HEK293 (cell line): ENCODE results near the gene ZNF117.

ENCODE experiments used
- CTCF ChIA-PET: fragments of 350-600 bp; formaldehyde crosslinking; extraction: SDS; loops from one replicate; lab custom pipeline; 2021; ENCODE audit warnings: antibody characterized with exemption; lab: Yijun Ruan, JAX
- POLR2A ChIA-PET: fragments of 300-600 bp; formaldehyde crosslinking; extraction: SDS; loops from one replicate; lab custom pipeline; 2020; ENCODE audit warnings: antibody characterized with exemption, inconsistent platforms; lab: Yijun Ruan, JAX
- H3K27ac ChIP-seq: fragments of 200-500 bp; sonication (Bioruptor generic); 2 replicates; pipeline ENCODE4 v1.5.1; 2014; ENCODE audit warnings: low read depth, low read length, control low read depth, inconsistent platforms; ENCODE audit errors: extremely low read depth
- H3K36me3 ChIP-seq, 2 experiments: fragments of 200-500 bp in 1 of 2; sonication (Bioruptor generic) in 1 of 2; 1 replicate in 1 of 2; 2 replicates in 1 of 2; pipeline ENCODE4 v1.5.1; 2014 to 2017; ENCODE audit warnings: inconsistent platforms in 2 of 2, low read length in 2 of 2; ENCODE audit not compliant: control insufficient read depth in 2 of 2, insufficient read depth in 1 of 2
- H3K4me1 ChIP-seq: fragments of 200-500 bp; sonication (Bioruptor generic); 2 replicates; pipeline ENCODE4 v1.5.1; 2014; ENCODE audit warnings: mild to moderate bottlenecking, low read length, inconsistent platforms; ENCODE audit not compliant: control insufficient read depth, insufficient read depth
- H3K4me3 ChIP-seq: 2 replicates; pipeline ENCODE4 v1.5.1; 2011; ENCODE audit warnings: low read depth, mild to moderate bottlenecking, control low read depth, low read length, moderate library complexity
- H3K9me3 ChIP-seq: fragments of 200-500 bp; sonication (Bioruptor generic); 2 replicates; pipeline ENCODE4 v1.5.1; 2014; ENCODE audit warnings: low read depth, low read length, inconsistent platforms; ENCODE audit not compliant: control insufficient read depth, insufficient read depth
- GLI4 ChIP-seq: fragments of 450-650 bp; formaldehyde crosslinking; IDR thresholded peaks from 2 replicates; pipeline ENCODE4 v1.5.1; 2016; ENCODE audit warnings: missing biosample characterization, missing genetic modification characterization
- MZF1 ChIP-seq: fragments of 450-650 bp; formaldehyde crosslinking; IDR thresholded peaks from 2 replicates; pipeline ENCODE4 v1.5.1; 2017; ENCODE audit warnings: missing biosample characterization, missing genetic modification characterization, borderline replicate concordance
- REPIN1 ChIP-seq: fragments of 450-650 bp; formaldehyde crosslinking; IDR thresholded peaks from 2 replicates; pipeline ENCODE4 v1.5.1; 2017; ENCODE audit warnings: missing biosample characterization, missing genetic modification characterization, low read depth
- ZBTB8A ChIP-seq: fragments of 450-650 bp; formaldehyde crosslinking; IDR thresholded peaks from 2 replicates; pipeline ENCODE4 v1.5.1; 2016; ENCODE audit warnings: missing biosample characterization, missing genetic modification characterization
- ZFHX2 ChIP-seq: fragments of 450-650 bp; formaldehyde crosslinking; conservative IDR thresholded peaks from 2 replicates; pipeline ENCODE4 v1.5.1; 2016; ENCODE audit warnings: missing biosample characterization, missing genetic modification characterization
- ZFP37 ChIP-seq: fragments of 450-650 bp; formaldehyde crosslinking; IDR thresholded peaks from 2 replicates; pipeline ENCODE4 v1.5.1; 2016; ENCODE audit warnings: missing biosample characterization, missing genetic modification characterization
- ZNF114 ChIP-seq: fragments of 450-650 bp; formaldehyde crosslinking; IDR thresholded peaks from 2 replicates; pipeline ENCODE4 v1.5.0; 2017; ENCODE audit warnings: missing biosample characterization, missing genetic modification characterization
- ZNF140 ChIP-seq: fragments of 450-650 bp; formaldehyde crosslinking; IDR thresholded peaks from 2 replicates; pipeline ENCODE4 v1.5.1; 2016; ENCODE audit warnings: missing biosample characterization, missing genetic modification characterization
- ZNF146 ChIP-seq: fragments of 450-650 bp; formaldehyde crosslinking; IDR thresholded peaks from 2 replicates; pipeline ENCODE4 v1.5.1; 2016; ENCODE audit warnings: missing biosample characterization, missing genetic modification characterization
- ZNF157 ChIP-seq: fragments of 450-650 bp; formaldehyde crosslinking; IDR thresholded peaks from 2 replicates; pipeline ENCODE4 v1.5.1; 2016; ENCODE audit warnings: missing biosample characterization, missing genetic modification characterization
- ZNF18 ChIP-seq: fragments of 450-650 bp; formaldehyde crosslinking; IDR thresholded peaks from 2 replicates; pipeline ENCODE4 v1.5.1; 2016; ENCODE audit warnings: missing biosample characterization, missing genetic modification characterization
- ZNF302 ChIP-seq: fragments of 450-650 bp; formaldehyde crosslinking; IDR thresholded peaks from 2 replicates; pipeline ENCODE4 v1.5.1; 2016; ENCODE audit warnings: missing biosample characterization, missing genetic modification characterization, low read depth
- ZNF48 ChIP-seq: fragments of 450-650 bp; formaldehyde crosslinking; IDR thresholded peaks from 2 replicates; pipeline ENCODE4 v1.5.1; 2016; ENCODE audit warnings: missing biosample characterization, missing genetic modification characterization
- ZNF514 ChIP-seq: fragments of 450-650 bp; formaldehyde crosslinking; IDR thresholded peaks from 2 replicates; pipeline ENCODE4 v1.5.1; 2016; ENCODE audit warnings: missing biosample characterization, missing genetic modification characterization
- ZNF518A ChIP-seq: fragments of 450-650 bp; formaldehyde crosslinking; conservative IDR thresholded peaks from 2 replicates; pipeline ENCODE4 v1.5.1; 2016; ENCODE audit warnings: low read depth, missing biosample characterization, missing genetic modification characterization
- ZNF548 ChIP-seq: fragments of 450-650 bp; formaldehyde crosslinking; IDR thresholded peaks from 2 replicates; pipeline ENCODE4 v1.5.1; 2016; ENCODE audit warnings: missing biosample characterization, missing genetic modification characterization
- ZNF549 ChIP-seq: fragments of 450-650 bp; IDR thresholded peaks from 2 replicates; pipeline ENCODE4 v1.5.1; 2018; ENCODE audit warnings: missing biosample characterization, missing genetic modification characterization, mild to moderate bottlenecking, inconsistent platforms, moderate library complexity
- ZNF629 ChIP-seq: fragments of 450-650 bp; formaldehyde crosslinking; IDR thresholded peaks from 2 replicates; pipeline ENCODE4 v1.5.1; 2017; ENCODE audit warnings: missing biosample characterization, missing genetic modification characterization
- ZNF639 ChIP-seq: fragments of 450-650 bp; formaldehyde crosslinking; IDR thresholded peaks from 2 replicates; pipeline ENCODE4 v1.5.1; 2016; ENCODE audit warnings: missing biosample characterization, missing genetic modification characterization
- ZNF660 ChIP-seq: fragments of 450-650 bp; IDR thresholded peaks from 2 replicates; pipeline ENCODE4 v1.5.1; 2018; ENCODE audit warnings: missing biosample characterization, mild to moderate bottlenecking, missing genetic modification characterization
- ZNF777 ChIP-seq: fragments of 450-650 bp; formaldehyde crosslinking; IDR thresholded peaks from 2 replicates; pipeline ENCODE4 v1.5.1; 2017; ENCODE audit warnings: missing biosample characterization, missing genetic modification characterization, borderline replicate concordance
- ZNF785 ChIP-seq: fragments of 450-650 bp; formaldehyde crosslinking; IDR thresholded peaks from 2 replicates; pipeline ENCODE4 v1.5.1; 2016; ENCODE audit warnings: missing biosample characterization, missing genetic modification characterization
- ZNF830 ChIP-seq: fragments of 450-650 bp; IDR thresholded peaks from 2 replicates; pipeline ENCODE4 v1.5.0; 2018; ENCODE audit warnings: missing biosample characterization, missing genetic modification characterization, low read depth, mild to moderate bottlenecking, moderate library complexity

ZNF117 gene

GRCh38 chr7:65004575-65004974 is 13.7 kb upstream of the ZNF117 start:
- no peak overlapping the region for H3K27ac ChIP-seq
- H3K4me1 ChIP-seq = no peaks in the 10 kb centered on the region
- no peaks in the 10 kb centered on the region for H3K9me3 ChIP-seq
- H3K4me3 ChIP-seq = no peak overlapping the region
- TF ChIP-seq ZNF629 (tag by site-specific recombination) (no peak), ZNF48 (tag by site-specific recombination) (no peak), ZNF157 (tag by site-specific recombination) (no peak), GLI4 (tag by site-specific recombination) (no peak), ZNF660 (tag by site-specific recombination) (no peak), ZNF518A (tag by site-specific recombination) (no peak), ZNF146 (no peak), ZNF639 (tag by site-specific recombination) (no peak), ZNF830 (tag by site-specific recombination) (no peak)
- TF ChIP-seq, all 188 proteins: peak for 0
- ChIA-PET CTCF (no interaction called here), POLR2A (interaction anchor here (0.7 kb wide), 1 partner anchor 1961 kb away, joined by 3 read pairs; no protein-coding TSS in a partner anchor)
- H3K36me3 ChIP-seq = peaks cover 3 to 19% of the 10 kb centered on the region in 2 experiments; a peak in 2 of 3 replicates

GRCh38 chr7:65002972-65003585 is 12.2 kb upstream of the ZNF117 start:
- ChIA-PET POLR2A (no interaction called here), CTCF (no interaction called here)
- TF ChIP-seq ZFP37 (tag by site-specific recombination) (no peak), ZNF549 (no peak), ZNF785 (tag by site-specific recombination) (no peak), ZBTB8A (tag by site-specific recombination) (no peak), ZNF548 (tag by site-specific recombination) (no peak), REPIN1 (tag by site-specific recombination) (no peak), ZNF777 (tag by site-specific recombination) (no peak), ZNF514 (tag by site-specific recombination) (no peak), ZNF302 (tag by site-specific recombination) (no peak), ZNF114 (tag by site-specific recombination) (no peak), MZF1 (tag by site-specific recombination) (no peak), ZNF18 (tag by site-specific recombination) (no peak), ZFHX2 (tag by site-specific recombination) (no peak), ZNF140 (tag by site-specific recombination) (no peak)
- Histone ChIP-seq H3K36me3 (peaks cover 3 to 27% of the 10 kb centered on the region in 2 experiments; a peak in 2 of 3 replicates), H3K9me3 (no peaks in the 10 kb centered on the region), H3K27ac (no peak overlapping the region), H3K4me1 (no peaks in the 10 kb centered on the region), H3K4me3 (no peak overlapping the region)
